Measurements from ENCODE around the gene USP31.

GRCh38 chr16:23058576-23058975 lies 90.7 kb downstream of the USP31 start:
- no peak for TF ChIP-seq CTCF (IDR thresholded peaks at IDR 0.05)
- no peak for TF ChIP-seq POLR2A (IDR thresholded peaks at IDR 0.05)

Data from esophagus squamous epithelium (tissue), 4 donors.